Activated naive CD8-positive, alpha-beta T cell (primary cell): ENCODE data around the gene POLD3.
"Not testable (repeated sequence)": the region's sequence is repeated elsewhere in the genome, so short reads cannot be mapped to it uniquely, and the experiment has no call there.

Experiments used
- H3K27ac Mint-ChIP-seq: one replicate; pipeline ENCODE4 v1.8.0; 2021; ENCODE audit warnings: mixed read lengths
- H3K27me3 Mint-ChIP-seq: one replicate; pipeline ENCODE4 v1.8.0; 2021; ENCODE audit warnings: mixed read lengths
- H3K36me3 Mint-ChIP-seq: one replicate; pipeline ENCODE4 v1.8.0; 2021; ENCODE audit warnings: mixed read lengths
- H3K4me1 Mint-ChIP-seq: one replicate; pipeline ENCODE4 v1.8.0; 2021; ENCODE audit warnings: low read depth, mixed read lengths
- H3K4me3 Mint-ChIP-seq: one replicate; pipeline ENCODE4 v1.8.0; 2021; ENCODE audit warnings: mild to moderate bottlenecking, mixed read lengths
- H3K9me3 Mint-ChIP-seq: one replicate; pipeline ENCODE4 v1.8.0; 2021; ENCODE audit warnings: low read depth, mixed read lengths

The POLD3 gene

GRCh38 chr11:74639533-74639932 is 47.2 kb downstream of the POLD3 start:
- no peaks in the 10 kb centered on the region for H3K9me3 Mint-ChIP-seq

DNA sequence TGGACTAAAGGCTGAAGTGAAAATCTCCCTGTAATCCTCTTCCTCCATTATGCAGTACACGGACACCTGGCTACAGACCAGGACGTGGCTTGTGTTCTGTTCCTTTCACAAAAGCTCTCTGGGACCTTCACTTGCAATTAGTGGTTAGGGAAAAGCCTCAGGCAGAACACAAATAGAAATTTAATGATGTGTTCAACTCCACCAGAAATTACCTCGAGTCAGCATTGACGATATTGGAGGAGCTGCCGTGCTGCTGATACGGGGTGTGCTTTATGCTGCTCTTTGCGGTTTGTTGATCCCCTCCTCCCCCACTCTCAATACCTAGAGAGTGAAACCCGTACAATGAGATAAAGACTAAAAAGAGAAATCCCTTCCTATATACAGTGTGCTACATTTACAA is 48.9 kb downstream of the POLD3 start:
- Mint-ChIP-seq H3K36me3 (peaks cover 37% of the 10 kb centered on the region), H3K4me1 (peaks cover 7% of the 10 kb centered on the region)

More at GRCh38 chr11:74639533-74639932, 47.2 kb downstream of the POLD3 start:
- Mint-ChIP-seq H3K36me3 (peaks cover 40% of the 10 kb centered on the region), H3K4me3 (no peak overlapping the region), H3K27ac (no peak overlapping the region), H3K27me3 (no peaks in the 10 kb centered on the region), H3K4me1 (peaks cover 12% of the 10 kb centered on the region)

DNA sequence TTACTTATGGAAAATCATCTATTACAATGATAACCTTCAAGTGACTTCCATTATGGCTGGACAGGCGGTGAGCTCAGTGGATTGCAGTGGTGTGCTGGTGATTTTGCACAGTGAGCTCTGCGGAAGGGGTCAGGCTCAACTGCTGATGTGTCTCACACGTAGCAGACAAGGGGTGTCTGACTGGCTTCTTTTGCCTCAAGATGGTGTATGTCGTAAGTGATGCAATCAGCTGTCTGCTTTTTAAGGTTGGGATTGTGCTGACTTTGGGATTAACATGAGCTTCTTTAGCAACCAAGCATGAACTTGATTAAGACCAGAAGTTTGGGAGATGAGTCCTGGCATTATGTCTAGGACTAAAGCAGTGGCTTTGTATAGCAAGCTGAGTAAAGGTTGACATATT is 49.5 kb downstream of the POLD3 start:
- Mint-ChIP-seq H3K36me3 (peaks cover 31% of the 10 kb centered on the region), H3K27me3 (no peaks in the 10 kb centered on the region), H3K4me1 (peaks cover under 1% of the 10 kb centered on the region), H3K4me3 (no peak overlapping the region), H3K27ac (no peak overlapping the region), H3K9me3 (no peaks in the 10 kb centered on the region)

More for the DNA sequence above, 48.9 kb downstream of the POLD3 start:
- Mint-ChIP-seq H3K27me3 (no peaks in the 10 kb centered on the region), H3K27ac (no peak overlapping the region), H3K4me3 (no peak overlapping the region), H3K9me3 (no peaks in the 10 kb centered on the region)

DNA sequence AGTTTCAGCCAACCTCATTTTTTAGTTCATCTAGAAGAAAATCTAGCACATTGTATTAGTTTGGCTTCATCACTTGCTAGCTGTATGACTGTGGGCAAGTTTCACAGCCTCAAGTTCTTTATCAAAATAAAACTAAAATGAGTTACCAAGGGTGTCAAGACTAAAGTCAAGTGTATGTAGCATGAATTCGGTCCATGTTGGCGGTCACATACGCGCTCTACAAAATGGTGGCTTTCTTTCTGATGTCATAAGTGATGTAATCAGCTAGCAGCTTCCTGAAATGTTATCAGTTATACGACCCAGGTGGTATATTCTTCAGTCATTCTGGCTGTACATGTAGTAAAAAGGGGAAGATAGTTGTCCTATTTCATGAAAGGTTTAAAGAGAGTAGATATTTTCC is 50.5 kb downstream of the POLD3 start:
- H3K36me3 Mint-ChIP-seq, result peaks cover 31% of the 10 kb centered on the region
- no peak overlapping the region for H3K27ac Mint-ChIP-seq
- no peaks in the 10 kb centered on the region for H3K9me3 Mint-ChIP-seq
- no peaks in the 10 kb centered on the region for H3K4me1 Mint-ChIP-seq
- no peak overlapping the region for H3K4me3 Mint-ChIP-seq
- H3K27me3 Mint-ChIP-seq, result no peaks in the 10 kb centered on the region

DNA sequence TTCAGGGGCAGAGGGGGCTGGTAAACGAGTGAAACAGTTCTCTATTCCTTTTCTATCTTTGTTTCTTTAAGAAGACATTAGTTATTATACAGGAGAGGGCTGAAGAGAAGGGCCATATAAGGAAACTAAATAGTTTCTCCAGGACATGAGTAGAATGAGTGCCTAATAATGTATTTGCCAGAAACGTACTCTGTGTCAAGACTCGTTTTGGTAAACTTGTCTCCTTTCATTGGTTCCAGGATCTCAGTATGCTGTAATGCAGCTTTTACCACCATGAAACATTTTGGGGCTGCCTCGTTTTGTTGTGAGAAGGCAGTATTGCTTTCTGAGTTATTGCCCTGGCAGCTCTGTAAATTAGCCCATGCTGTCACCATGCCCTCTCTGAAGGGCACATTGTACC is 51.7 kb downstream of the POLD3 start:
- Mint-ChIP-seq H3K9me3 (no peaks in the 10 kb centered on the region), H3K36me3 (peaks cover 39% of the 10 kb centered on the region), H3K4me3 (no peak overlapping the region), H3K27me3 (no peaks in the 10 kb centered on the region), H3K27ac (no peak overlapping the region), H3K4me1 (no peaks in the 10 kb centered on the region)

DNA sequence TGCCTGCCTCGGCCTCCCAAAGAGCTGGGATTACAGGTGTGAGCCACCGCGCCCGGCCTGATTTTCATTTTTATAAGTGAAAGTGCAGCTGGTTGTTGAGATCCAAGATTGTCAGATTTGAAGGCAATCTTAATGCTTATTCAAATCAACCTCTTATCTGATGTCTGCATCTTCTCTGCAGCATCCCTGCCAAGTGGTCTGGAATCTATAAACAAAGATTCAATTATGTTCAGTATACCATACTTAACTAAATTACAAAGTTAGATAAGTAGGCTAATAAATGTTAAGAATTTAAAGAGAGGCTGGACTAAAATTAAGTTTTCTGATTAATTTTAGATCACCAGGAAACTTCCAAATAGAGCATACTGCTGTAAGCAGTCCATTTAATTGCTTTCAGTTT is 53.8 kb downstream of the POLD3 start:
- Mint-ChIP-seq H3K27ac (no peak overlapping the region), H3K36me3 (peaks cover 37% of the 10 kb centered on the region), H3K4me3 (no peak overlapping the region), H3K9me3 (no peaks in the 10 kb centered on the region), H3K27me3 (no peaks in the 10 kb centered on the region), H3K4me1 (no peaks in the 10 kb centered on the region)

DNA sequence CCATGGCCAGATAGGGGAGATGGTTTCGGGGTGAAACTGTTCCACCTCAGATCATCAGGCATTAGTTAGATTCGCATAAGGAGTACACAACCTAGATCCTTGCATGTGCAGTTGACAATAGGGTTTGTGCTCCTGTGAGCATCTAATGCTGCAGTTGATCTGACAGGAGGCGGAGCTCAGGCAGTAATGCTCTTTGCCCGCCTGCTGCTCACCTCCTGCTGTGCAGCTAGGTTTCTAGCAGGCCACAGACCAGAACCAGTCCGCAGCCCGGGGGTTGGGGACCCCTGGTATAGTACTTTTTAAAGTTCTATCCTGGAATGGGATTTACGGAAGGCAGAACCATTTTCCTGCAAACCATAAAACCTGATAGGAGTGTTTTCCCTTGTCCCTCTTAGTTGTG is 54.6 kb downstream of the POLD3 start:
- Mint-ChIP-seq H3K27ac (no peak overlapping the region), H3K27me3 (no peaks in the 10 kb centered on the region), H3K4me3 (no peak overlapping the region), H3K36me3 (peaks cover 35% of the 10 kb centered on the region), H3K4me1 (no peaks in the 10 kb centered on the region), H3K9me3 (no peaks in the 10 kb centered on the region)

DNA sequence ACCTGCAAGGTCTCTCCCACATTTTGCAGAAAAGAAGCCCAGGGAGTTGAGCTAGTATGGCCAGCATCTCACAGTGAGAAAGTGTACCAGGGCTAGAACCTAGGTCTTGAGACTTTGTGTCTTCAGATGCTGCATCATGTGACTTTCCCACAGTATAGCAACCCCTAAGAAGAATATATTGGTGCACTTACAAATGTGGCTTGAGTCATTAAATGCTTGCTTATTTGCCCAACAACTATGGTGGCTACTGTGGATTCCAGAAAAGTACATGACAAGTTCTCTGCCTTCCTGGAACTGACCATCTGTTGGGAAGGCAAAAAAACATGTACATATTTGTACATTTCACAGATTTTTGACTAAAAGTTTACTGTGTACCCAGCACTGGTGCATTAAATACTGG is 55.0 kb downstream of the POLD3 start:
- H3K36me3 Mint-ChIP-seq, result peaks cover 37% of the 10 kb centered on the region
- no peak overlapping the region for H3K27ac Mint-ChIP-seq
- H3K9me3 Mint-ChIP-seq, result no peaks in the 10 kb centered on the region
- no peak overlapping the region for H3K4me3 Mint-ChIP-seq
- no peaks in the 10 kb centered on the region for H3K4me1 Mint-ChIP-seq
- H3K27me3 Mint-ChIP-seq, result no peaks in the 10 kb centered on the region

GRCh38 chr11:74647831-74648230 is 55.4 kb downstream of the POLD3 start:
- Mint-ChIP-seq H3K9me3 (no peaks in the 10 kb centered on the region), H3K4me1 (no peaks in the 10 kb centered on the region), H3K27ac (no peak overlapping the region), H3K27me3 (no peaks in the 10 kb centered on the region), H3K36me3 (peaks cover 38% of the 10 kb centered on the region), H3K4me3 (no peak overlapping the region)

DNA sequence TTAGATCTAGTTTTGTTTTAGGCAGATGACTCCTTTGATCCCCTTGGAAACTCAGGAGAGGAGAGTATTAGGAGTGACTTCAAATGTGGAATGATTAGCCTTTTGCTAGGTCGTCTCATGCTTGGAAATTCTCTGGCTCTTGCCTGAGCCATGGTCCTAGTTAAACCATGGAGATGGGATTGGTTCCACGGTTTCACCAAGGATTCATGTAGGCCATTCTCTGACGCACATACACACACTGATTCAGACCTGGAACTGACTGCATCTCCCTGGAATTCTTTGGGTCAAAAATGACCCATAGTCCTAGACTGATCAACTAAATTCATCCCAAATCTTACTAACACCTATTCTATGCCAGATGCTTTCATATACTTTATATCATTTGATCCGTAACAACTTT is 56.5 kb downstream of the POLD3 start:
- Mint-ChIP-seq H3K9me3 (no peaks in the 10 kb centered on the region), H3K27me3 (no peaks in the 10 kb centered on the region), H3K27ac (no peak overlapping the region), H3K4me3 (no peak overlapping the region), H3K36me3 (peaks cover 43% of the 10 kb centered on the region), H3K4me1 (no peaks in the 10 kb centered on the region)

- Mint-ChIP-seq H3K4me1 (no peaks in the 10 kb centered on the region), H3K4me3 (no peak overlapping the region), H3K27ac (no peak overlapping the region), H3K9me3 (no peaks in the 10 kb centered on the region), H3K27me3 (no peaks in the 10 kb centered on the region), H3K36me3 (peaks cover 44% of the 10 kb centered on the region)
Observed at GRCh38 chr11:74650498-74650897, 58.1 kb downstream of the POLD3 start.

DNA sequence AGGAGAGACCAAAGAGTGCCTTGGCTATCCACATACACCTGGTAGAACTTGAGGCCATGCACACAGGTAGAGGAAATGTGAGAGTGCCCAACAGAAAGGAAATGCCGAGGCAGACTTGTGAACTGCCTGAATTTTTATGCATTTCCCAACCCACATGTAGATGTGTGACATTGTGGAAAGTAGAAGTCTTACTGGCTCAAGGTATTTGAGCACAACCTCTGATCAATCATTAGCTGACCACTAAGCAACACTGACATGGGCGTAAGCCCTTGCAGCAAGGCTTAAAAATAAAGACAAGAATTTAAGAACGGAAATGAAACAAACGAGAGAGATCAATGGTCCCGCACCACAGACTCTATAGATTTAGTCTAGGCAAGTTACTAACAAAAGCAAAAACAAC is 62.6 kb downstream of the POLD3 start:
- H3K27me3 Mint-ChIP-seq, result no peaks in the 10 kb centered on the region
- no peak overlapping the region for H3K4me3 Mint-ChIP-seq
- H3K9me3 Mint-ChIP-seq, result peaks cover 6% of the 10 kb centered on the region
- no peak overlapping the region for H3K27ac Mint-ChIP-seq
- H3K4me1 Mint-ChIP-seq, result no peaks in the 10 kb centered on the region
- H3K36me3 Mint-ChIP-seq, result peaks cover 54% of the 10 kb centered on the region

GRCh38 chr11:74659124-74659523 is 66.7 kb downstream of the POLD3 start:
- Mint-ChIP-seq H3K9me3 (peaks cover 16% of the 10 kb centered on the region), H3K36me3 (peaks cover 36% of the 10 kb centered on the region)
- not testable (repeated sequence) for H3K4me3 Mint-ChIP-seq, H3K27ac Mint-ChIP-seq, H3K4me1 Mint-ChIP-seq, H3K27me3 Mint-ChIP-seq

GRCh38 chr11:74662487-74663103 is 70.2 kb downstream of the POLD3 start:
- H3K36me3 Mint-ChIP-seq, result peaks cover 27% of the 10 kb centered on the region
- no peaks in the 10 kb centered on the region for H3K27me3 Mint-ChIP-seq
- H3K4me3 Mint-ChIP-seq, result no peak overlapping the region
- H3K27ac Mint-ChIP-seq, result no peak overlapping the region
- H3K9me3 Mint-ChIP-seq, result peaks cover 16% of the 10 kb centered on the region
- H3K4me1 Mint-ChIP-seq, result no peaks in the 10 kb centered on the region

DNA sequence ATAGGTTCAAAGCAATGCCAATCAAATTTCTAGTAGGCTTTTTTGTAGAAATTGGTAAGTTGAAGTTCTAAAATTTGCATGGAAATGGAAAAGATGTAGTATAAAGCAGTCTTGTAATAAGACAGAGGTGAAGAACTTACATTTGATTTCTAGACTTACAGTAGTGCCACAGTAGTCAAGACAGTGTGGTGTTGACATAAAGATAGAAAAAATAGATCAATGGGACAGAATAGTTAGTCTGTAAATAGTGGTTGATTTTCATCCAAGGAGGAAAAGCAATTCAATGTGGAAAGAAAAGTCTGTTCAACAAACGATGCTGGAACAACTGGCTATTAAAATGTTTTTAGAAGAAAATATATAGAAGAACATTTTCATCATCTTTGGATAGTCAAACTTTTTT is 70.9 kb downstream of the POLD3 start:
- peaks cover 16% of the 10 kb centered on the region for H3K9me3 Mint-ChIP-seq
- no peak overlapping the region for H3K27ac Mint-ChIP-seq
- H3K27me3 Mint-ChIP-seq, result no peaks in the 10 kb centered on the region
- peaks cover 23% of the 10 kb centered on the region for H3K36me3 Mint-ChIP-seq
- no peaks in the 10 kb centered on the region for H3K4me1 Mint-ChIP-seq
- H3K4me3 Mint-ChIP-seq, result no peak overlapping the region
